Keratinocyte (primary cell): Measurements from ENCODE around the gene INTS3.

ENCODE experiments used
- CTCF ChIP-seq, 3 experiments: IDR thresholded peaks in 1 of 3; conservative IDR thresholded peaks in 1 of 3; optimal IDR thresholded peaks in 1 of 3; 2 replicates in 2 of 3; 3 replicates in 1 of 3; pipeline versions ENCODE3 to v1.5.1; 2011; ENCODE audit warnings: low read length in 3 of 3, mild to moderate bottlenecking in 3 of 3, moderate library complexity in 2 of 3, control low read depth in 1 of 3, inconsistent platforms in 1 of 3; ENCODE audit not compliant: insufficient read depth in 2 of 3; ENCODE audit errors: extremely low read depth in 1 of 3
- EZH2 ChIP-seq: IDR thresholded peaks from one replicate; pipeline ENCODE4 v1.6.1; 2012; ENCODE audit warnings: inconsistent platforms, mild to moderate bottlenecking, low read length, moderate library complexity

DNA sequence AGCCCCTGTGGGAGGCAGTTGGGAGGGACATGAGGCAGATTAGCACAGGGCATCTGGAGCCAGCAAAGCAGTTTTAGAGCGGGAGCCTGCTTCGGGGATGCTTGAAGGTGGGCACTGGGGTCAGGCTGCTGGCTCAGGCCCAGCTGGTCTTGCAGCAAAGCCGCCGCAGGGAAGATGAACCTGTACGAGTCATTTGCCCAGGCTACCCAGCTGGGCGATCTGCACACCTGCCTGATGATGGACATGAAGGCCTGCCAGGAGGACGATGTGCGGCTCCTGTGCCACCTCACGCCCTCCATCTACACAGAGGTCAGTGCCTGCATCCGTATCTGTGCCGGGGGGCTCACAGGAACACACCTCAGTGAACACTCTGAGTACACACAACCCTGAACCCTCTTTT lies 39.7 kb downstream of the INTS3 start:
- TF ChIP-seq CTCF (optimal IDR thresholded peaks at IDR 0.05 in 1 of 3, IDR thresholded peaks at IDR 0.05 in 1 of 3, conservative IDR thresholded peaks at IDR 0.05 in 1 of 3; ENCODE audit: extremely low read depth in 1 of 3, insufficient read depth in 2 of 3, low read length in 3 of 3) (no peak), EZH2 (no peak)
